HG03039 (cell line): Measurements from ENCODE around the gene ZSCAN4.

Experiments used
- ATAC-seq: cut with Tn5 transposase; IDR thresholded peaks from one replicate; pipeline ENCODE4 v1.9.1; 2021; ENCODE audit warnings: mild to moderate bottlenecking, moderate library complexity; ENCODE audit not compliant: unreplicated experiment

The ZSCAN4 gene

DNA sequence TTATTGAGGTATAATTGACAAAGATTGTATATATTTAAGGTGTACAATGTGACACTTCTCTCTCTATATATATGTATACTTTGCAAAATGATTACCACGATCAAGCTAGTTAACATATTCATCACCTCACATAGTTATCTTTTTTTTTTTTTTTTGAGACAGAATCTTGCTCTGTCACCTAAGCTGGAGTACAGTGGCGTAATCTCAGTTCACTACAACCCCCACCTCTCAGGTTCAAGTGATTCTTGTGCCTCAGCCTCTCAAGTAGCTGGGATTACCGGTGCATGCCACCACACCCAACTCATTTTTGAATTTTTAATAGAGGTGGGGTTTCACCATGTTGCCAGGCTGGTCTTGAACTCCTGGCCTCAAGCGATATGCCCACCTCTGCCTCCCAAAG is 3.7 kb downstream of the ZSCAN4 start:
- no peak for ATAC-seq

DNA sequence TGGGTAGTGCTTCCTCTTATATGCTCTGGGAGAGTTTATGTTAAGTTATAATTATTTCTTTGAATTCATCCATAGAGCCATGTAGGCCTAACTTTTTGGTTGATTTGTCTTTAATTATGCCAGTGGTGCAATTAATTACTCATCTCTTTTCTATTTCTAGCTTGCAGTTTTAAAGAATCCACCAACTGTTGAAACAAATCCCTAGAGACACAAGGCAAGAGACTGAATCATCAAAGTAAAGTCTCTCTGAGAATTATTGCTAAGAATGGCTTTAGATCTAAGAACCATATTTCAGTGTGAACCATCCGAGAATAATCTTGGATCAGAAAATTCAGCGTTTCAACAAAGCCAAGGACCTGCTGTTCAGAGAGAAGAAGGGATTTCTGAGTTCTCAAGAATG is 7.1 kb downstream of the ZSCAN4 start:
- ATAC-seq, result no peak

DNA sequence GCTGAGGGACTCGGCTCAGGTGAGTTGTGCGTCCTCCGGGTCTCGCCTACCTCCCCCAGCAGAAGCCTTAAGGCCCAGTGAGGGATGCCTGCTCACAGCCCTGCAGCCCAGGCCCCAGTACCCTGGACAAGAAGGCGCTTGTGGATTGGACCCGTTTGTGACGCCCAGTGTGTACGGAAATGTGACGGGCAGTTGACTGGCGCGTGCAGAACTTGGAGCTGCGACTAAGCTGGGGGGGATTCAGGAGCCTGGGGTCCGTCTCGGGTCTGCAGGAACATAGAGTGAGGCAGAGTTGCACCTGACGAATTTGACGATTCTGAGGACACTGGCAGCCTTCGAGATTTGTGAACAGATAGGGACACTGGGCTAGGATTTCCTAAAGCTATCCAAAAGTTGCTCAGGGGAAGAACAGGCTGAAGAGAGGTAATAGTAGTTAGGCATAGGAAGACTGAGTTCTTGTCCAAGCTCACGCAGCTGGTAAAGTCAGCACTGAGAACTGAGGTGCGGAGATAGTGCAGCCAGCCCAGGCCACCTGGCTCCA is 13.6 kb downstream of the ZSCAN4 start:
- ATAC-seq, result no peak

DNA sequence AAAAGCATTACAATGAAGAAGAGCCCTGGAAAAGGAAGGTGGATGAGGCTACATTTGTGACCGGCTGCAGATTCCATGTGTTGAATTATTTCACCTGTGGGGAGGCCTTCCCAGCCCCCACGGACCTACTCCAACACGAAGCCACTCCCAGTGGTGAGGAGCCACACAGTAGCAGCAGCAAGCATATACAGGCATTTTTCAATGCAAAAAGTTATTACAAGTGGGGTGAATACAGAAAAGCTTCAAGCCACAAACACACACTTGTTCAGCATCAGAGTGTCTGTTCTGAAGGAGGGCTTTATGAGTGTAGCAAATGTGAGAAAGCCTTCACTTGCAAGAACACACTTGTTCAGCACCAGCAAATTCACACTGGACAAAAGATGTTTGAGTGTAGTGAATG is 18.0 kb downstream of the ZSCAN4 start:
- no peak for ATAC-seq

DNA sequence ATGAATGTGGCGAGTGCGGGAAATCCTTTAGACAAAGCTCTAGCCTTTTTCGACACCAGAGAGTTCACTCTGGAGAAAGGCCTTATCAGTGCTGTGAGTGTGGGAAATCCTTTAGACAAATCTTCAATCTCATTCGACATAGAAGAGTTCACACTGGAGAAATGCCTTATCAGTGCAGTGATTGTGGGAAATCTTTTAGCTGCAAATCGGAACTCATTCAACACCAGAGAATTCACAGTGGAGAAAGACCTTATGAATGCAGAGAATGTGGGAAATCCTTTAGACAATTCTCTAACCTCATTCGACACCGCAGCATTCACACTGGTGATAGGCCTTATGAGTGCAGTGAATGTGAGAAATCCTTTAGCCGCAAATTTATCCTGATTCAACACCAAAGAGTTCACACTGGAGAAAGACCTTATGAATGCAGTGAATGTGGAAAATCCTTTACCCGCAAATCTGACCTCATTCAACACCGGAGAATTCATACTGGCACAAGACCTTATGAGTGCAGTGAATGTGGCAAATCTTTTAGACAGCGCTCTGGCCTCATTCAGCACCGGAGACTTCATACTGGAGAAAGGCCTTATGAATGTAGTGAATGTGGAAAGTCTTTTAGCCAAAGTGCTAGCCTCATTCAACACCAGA is 18.8 kb downstream of the ZSCAN4 start:
- no peak for ATAC-seq

DNA sequence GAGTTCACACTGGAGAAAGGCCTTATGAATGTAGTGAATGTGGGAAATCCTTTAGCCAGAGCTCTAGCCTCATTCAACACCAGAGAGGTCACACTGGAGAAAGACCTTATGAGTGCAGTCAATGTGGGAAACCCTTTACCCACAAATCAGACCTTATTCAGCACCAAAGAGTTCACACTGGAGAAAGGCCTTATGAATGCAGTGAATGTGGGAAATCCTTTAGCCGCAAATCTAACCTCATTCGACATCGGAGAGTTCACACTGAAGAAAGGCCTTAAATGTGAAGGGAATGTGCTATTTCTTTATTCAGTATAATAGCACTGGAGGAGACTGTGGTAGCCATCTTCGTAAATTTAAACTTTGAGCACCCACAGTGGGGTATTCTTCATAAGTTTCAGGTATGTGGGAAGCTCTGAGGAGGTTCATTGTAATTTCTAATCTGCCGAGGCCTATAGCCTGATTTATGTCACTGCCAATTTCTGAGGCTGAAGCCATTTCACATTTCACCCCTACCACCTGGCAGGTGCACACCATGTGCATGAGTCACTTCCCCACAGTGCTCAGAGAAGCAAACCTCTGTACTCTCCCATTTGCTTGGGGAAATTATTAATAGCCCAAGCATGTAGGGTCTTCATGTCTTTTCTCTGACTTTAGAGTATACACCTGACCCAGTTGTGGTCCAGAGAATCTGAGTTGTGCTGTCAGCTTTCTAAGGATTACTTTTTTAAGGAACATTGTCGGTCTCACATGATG is 19.5 kb downstream of the ZSCAN4 start:
- no peak for ATAC-seq

DNA sequence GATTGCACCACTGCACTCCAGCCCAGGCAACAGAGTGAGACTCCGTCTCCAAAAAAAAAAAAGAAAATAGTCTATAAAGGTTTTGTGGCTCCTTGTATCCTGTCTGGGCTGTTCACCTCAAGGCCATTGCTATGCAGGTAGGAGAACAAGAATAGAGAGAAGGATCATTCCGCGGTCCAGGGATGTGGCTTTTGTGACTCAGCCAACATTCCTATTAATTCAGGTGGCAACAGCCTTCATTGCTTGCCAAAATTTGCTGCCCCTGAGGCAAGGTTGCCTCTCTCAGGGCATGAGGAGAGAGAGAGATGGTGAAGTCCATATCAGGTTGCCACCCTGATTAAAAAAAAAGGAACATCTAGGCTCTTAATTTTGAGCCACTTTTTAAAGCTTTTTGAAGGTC is 21.0 kb downstream of the ZSCAN4 start:
- no peak for ATAC-seq

DNA sequence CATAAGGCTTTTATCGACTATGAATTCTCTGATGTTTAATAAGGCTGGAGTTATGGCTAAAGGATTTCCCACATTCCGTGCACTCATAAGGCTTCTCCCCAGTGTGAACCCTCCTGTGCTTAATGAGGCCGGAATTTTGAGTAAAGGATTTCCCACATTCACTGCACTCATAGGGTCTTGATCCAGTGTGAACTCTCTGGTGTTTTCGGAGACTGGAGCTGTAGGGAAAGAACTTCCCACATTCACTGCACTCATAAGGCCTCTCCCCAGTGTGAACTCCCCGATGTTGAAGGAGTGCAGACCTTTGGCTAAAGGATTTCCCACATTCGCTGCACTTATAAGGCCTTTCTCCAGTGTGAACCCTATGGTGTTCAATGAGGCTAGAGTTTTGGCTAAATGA is 32.9 kb downstream of the ZSCAN4 start:
- ATAC-seq, result no peak

DNA sequence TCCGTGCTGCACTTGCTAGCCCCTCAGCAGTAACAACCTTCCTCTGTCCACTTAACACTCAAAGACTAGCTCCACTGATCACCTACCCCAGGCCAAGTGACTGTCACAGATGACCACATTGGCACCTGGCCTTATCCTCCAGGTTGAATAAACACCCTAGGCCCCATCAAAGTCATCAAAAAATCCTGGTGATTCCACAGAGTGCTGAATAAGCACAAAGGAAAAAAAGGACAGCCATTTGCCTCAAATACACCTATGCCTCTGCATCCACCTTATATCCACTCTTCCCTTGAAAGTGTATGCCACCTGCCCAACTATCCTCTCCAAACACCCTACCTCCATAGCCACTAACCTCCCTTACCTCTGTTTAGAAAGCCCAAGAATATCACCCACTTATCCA is 37.6 kb downstream of the ZSCAN4 start:
- ATAC-seq, result no peak

DNA sequence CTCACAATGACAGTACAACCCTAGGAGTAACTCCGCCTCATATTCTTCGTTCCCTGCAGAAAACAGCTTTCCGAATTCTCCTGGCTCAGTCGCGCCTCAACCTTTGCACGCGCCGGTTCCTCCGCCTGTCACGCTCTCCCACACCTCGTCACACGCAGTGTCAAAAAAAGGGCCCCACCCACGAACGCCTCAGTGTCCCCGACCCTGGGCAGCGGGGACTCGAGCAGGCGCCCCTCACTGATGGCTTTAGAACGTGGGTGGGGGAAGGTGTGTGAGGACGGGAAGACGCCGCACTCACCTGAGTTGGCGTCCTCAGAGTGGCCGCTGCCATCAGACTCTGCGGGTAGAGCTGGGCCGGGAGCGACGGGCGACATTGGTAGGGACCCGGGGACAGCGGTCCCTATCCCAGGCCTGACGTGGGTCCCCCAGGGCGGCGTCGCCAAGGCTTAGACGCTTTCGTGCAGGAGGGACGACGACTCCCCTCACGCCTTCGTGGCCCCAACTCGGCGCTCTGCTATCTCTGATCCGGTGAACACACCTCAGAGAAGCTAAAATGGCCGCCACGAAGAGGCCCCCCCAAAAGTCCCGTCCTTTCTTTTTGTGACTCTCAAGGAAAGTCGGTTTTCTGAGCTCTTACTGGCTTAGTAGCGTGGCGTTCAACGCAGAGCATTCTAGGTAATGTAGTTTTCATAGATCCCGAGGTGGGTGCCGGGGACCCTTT is 40.1 kb downstream of the ZSCAN4 start, which contains the start of gene ZNF154:
Gene ZNF154, minus strand, starts transcription at position 564 of the 721 bp plus-strand sequence. Its CDS starts 233 bp downstream, at position 331.
- no peak for ATAC-seq

DNA sequence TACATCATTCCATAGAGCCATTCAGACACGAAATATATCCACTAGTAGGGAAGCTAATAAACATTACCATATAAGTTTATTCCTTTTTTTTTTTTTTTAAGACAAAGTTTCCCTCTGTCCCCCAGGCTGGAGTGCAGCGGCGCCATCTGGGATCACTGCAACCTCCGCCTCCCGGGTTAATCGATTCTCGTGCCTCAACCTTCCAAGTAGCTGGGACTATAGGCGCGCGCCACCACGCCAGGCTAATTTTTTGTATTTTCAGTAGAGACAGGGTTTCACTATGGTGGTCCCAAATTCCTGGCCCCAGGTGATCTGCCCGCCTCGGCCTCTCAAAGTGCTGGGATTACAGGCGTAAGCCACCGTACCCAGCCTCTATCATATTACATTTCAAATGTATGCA is 40.9 kb downstream of the ZSCAN4 start:
- ATAC-seq, result no peak

DNA sequence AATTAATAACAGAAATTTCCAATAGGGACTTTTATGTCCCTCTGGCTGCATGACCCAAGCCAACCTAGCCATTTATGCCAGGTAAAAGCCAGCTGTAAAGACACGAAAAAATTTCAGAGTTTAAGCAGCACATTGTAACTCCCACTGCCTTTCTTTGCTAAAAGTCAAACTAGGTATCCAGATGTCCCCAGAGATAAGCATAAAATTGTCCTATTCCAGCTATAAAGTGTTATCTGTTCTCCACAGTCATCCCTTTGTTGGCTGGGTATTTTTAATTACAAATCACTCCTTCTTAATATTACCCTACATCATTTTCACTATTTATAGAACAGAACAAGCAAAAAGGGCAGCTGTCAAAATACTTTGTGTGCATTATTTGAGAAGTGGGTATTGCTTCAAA is 43.5 kb downstream of the ZSCAN4 start:
- ATAC-seq, result no peak

DNA sequence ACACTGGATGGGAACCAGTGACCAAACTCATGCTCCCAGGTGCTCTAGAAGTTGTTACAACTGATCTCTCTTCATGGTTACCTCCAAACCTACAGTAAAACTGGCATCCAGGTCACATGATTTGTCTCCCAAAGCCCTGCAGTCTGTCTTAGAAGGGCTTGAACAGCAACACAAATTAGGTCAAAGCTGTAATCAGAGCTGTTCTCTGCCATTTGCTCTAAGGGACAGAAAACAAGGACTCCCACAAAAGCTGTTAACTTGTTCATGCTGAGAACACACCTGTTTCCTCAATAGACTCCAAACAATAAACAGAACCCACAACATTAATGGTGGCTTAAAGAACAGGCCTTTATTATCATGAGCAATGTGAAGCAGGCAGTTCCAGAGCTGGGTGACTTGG is 50.7 kb downstream of the ZSCAN4 start:
- ATAC-seq, result no peak

DNA sequence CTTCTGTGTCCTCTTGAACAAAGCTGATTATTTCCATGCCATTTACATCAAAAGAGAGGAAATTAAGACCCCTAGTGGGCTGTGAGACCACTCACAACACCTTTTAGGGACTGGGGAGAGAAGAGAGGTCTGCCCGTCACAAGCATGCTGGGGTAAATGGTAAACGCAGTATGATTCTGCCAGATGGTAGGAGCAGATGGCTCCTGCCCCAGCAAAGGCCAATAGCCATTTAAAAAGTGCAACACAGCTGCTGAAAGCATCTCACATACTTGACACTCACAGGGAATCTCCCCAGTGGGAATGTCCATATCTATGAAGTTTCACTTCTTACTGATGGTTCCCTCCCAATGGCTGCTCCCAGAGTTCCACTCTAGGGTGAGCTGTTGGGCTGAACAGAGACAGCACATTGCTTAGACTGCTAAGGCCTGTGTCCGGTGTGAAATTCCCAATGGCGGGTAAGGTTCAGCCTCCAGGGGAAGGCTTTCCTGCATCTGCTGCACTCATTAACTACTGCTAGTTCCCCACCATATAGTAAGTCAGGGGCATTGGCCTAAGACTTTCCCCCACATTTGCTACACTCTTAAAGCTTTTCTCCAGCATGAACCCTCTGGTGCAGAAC is 51.3 kb downstream of the ZSCAN4 start:
- no peak for ATAC-seq

DNA sequence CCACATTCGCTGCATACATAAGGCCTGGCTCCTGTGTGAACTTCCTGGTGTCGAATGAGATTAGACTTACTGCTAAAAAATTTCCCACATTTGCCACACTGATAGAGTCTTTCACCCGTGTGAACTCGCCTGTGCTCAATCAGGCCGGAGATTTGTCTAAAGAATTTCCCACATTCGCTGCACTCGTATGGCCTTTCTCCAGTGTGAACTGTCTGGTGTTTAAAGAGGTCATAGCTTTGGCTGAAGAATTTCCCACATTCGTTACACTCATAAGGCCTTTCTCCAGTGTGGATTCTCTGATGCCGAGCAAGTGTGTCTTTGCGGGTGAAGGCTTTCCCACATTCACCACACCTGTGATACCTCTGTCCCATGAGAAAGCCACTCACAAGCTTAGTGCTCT is 52.1 kb downstream of the ZSCAN4 start:
- ATAC-seq, result no peak
